HG02970 (cell line): ENCODE data around the gene LRRTM4.

Experiments used
- ATAC-seq: cut with Tn5 transposase; IDR thresholded peaks from one replicate; pipeline ENCODE4 v1.9.1; 2021; ENCODE audit warnings: mild to moderate bottlenecking, moderate library complexity, moderate number of reproducible peaks; ENCODE audit not compliant: unreplicated experiment, low FRiP score

LRRTM4 gene

GRCh38 chr2:77479895-77480294 lies 42.3 kb downstream of the LRRTM4 start:
- no peak for ATAC-seq

- ATAC-seq = no peak
These were observed 42.8 kb downstream of the LRRTM4 start for GRCh38 chr2:77479395-77479794.

GRCh38 chr2:77470096-77470495 lies 52.1 kb downstream of the LRRTM4 start:
- ATAC-seq = no peak

GRCh38 chr2:77469106-77469505 lies 53.1 kb downstream of the LRRTM4 start:
- ATAC-seq = no peak

- no peak for ATAC-seq
These were observed 62.3 kb downstream of the LRRTM4 start for GRCh38 chr2:77459840-77460239.

- no peak for ATAC-seq
These were observed 64.0 kb downstream of the LRRTM4 start for GRCh38 chr2:77458216-77458615.

- no peak for ATAC-seq
These were observed 64.5 kb downstream of the LRRTM4 start for GRCh38 chr2:77457665-77458064.

GRCh38 chr2:77443076-77443475 lies 79.1 kb downstream of the LRRTM4 start:
- ATAC-seq = no peak

- no peak for ATAC-seq
These were observed 87.3 kb downstream of the LRRTM4 start for GRCh38 chr2:77434880-77435279.

GRCh38 chr2:77428946-77429345 lies 93.2 kb downstream of the LRRTM4 start:
- ATAC-seq = no peak

- no peak for ATAC-seq
These were observed 100.2 kb downstream of the LRRTM4 start for GRCh38 chr2:77421971-77422370.

GRCh38 chr2:77418537-77418936 lies 103.6 kb downstream of the LRRTM4 start:
- no peak for ATAC-seq

- no peak for ATAC-seq
These were observed 118.0 kb downstream of the LRRTM4 start for GRCh38 chr2:77404189-77404588.

GRCh38 chr2:77398970-77399600 lies 123.1 kb downstream of the LRRTM4 start:
- no peak for ATAC-seq

GRCh38 chr2:77397763-77398162 lies 124.4 kb downstream of the LRRTM4 start:
- no peak for ATAC-seq

- ATAC-seq = no peak
These were observed 127.2 kb downstream of the LRRTM4 start for GRCh38 chr2:77395011-77395410.

- no peak for ATAC-seq
These were observed 131.1 kb downstream of the LRRTM4 start for GRCh38 chr2:77391119-77391518.

GRCh38 chr2:77387324-77387723 lies 134.9 kb downstream of the LRRTM4 start:
- ATAC-seq = no peak

GRCh38 chr2:77372636-77373035 lies 149.5 kb downstream of the LRRTM4 start:
- ATAC-seq = no peak

GRCh38 chr2:77370511-77370910 lies 151.7 kb downstream of the LRRTM4 start:
- ATAC-seq = no peak

- ATAC-seq = no peak
These were observed 158.9 kb downstream of the LRRTM4 start for GRCh38 chr2:77363277-77363676.

GRCh38 chr2:77348821-77349220 lies 173.4 kb downstream of the LRRTM4 start:
- no peak for ATAC-seq

- no peak for ATAC-seq
These were observed 186.2 kb downstream of the LRRTM4 start for GRCh38 chr2:77336013-77336412.
